Measurements from ENCODE around the gene STAMBPL1. TPM values are rescaled to one million over a fixed set of nuclear protein-coding genes. Genes with fewer than 3 reads are reported as not detected.

STAMBPL1 gene
- polyA plus RNA-seq, 1 of the 3 experiments (the other 2 are of a cell fraction), result 25.1 TPM

DNA sequence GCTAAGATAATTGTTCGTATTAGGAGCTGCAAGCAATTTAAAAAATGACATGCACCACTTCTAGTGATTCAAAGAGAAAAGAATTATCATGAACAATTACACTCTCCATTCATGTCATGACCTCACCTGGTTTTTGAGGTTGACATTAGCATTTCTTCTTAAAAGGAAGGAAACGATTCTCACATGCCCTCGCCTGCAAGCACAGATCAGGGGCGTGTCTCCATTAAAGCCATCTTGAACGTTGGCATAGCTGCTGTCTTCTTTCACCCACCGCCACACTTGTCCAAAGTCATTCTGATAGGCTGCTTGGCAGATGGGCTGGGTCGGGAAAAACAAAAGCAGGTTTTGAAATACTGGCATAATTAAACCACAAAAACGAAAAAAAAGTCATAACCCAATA, 48.3 kb upstream of the STAMBPL1 start:
- 78% methylated on average over 8 of the region's 8 CpGs for WGBS (ENCODE audit: low lambda C conversion rate)
- Histone ChIP-seq H4K20me1 (ENCODE audit: insufficient read depth) (no peaks in the 10 kb centered on the region), H3K9ac (no peak overlapping the region), H3F3A (replicated peaks; ENCODE audit: insufficient read depth) (no peaks in the 10 kb centered on the region), H3K27me3 (ENCODE audit: insufficient read depth) (no peaks in the 10 kb centered on the region), H3K4me1 (ENCODE audit: control insufficient read depth in 1 of 2, insufficient read depth in 2 of 2, low read depth in 1 of 2, low read length in 1 of 2) (peaks cover 0 to 2% of the 10 kb centered on the region in 2 experiments; a peak in 1 of 4 replicates), H3K9me3 (no peaks in the 10 kb centered on the region), H3K4me2 (no peak overlapping the region), H3K27ac (ENCODE audit: low read depth in 2 of 2, low read length in 1 of 2) (no peak overlapping the region), H3K9me2 (no peaks in the 10 kb centered on the region), H3K79me2 (ENCODE audit: insufficient read depth) (no peaks in the 10 kb centered on the region), H3K36me3 (replicated peaks in 1 of 2; ENCODE audit: control insufficient read depth in 1 of 2, insufficient read depth in 2 of 2, low read length in 1 of 2) (no peaks in the 10 kb centered on the region), H2AFZ (ENCODE audit: low read depth) (no peak overlapping the region), H3K4me3 (ENCODE audit: low read depth in 2 of 2, low read length in 1 of 2) (no peak overlapping the region)
- TF ChIP-seq FOXM1 (IDR thresholded peaks at IDR 0.05; ENCODE audit: low read depth) (no peak), GABPA (IDR thresholded peaks at IDR 0.05; ENCODE audit: low read depth) (no peak), POLR2AphosphoS5 (IDR thresholded peaks at IDR 0.05; ENCODE audit: low read depth, low read length) (no peak), ELF1 (IDR thresholded peaks at IDR 0.05) (no peak), SMC3 (IDR thresholded peaks at IDR 0.05; ENCODE audit: low read depth, low read length) (no peak), NRF1 (IDR thresholded peaks at IDR 0.05; ENCODE audit: low read depth, low read length) (no peak), GATA2 (CRISPR knock-in tag; IDR thresholded peaks at IDR 0.05) (no peak), TEAD4 (IDR thresholded peaks at IDR 0.05; ENCODE audit: borderline replicate concordance, insufficient read depth) (no peak), RCOR1 (IDR thresholded peaks at IDR 0.05; ENCODE audit: low read length) (no peak), MXI1 (IDR thresholded peaks at IDR 0.05; ENCODE audit: low read depth, low read length) (no peak), RXRA (IDR thresholded peaks at IDR 0.05; ENCODE audit: borderline replicate concordance, low read depth) (no peak), FOXJ3 (CRISPR knock-in tag; IDR thresholded peaks at IDR 0.05) (no peak)
- TF ChIP-seq, protein P1, sequence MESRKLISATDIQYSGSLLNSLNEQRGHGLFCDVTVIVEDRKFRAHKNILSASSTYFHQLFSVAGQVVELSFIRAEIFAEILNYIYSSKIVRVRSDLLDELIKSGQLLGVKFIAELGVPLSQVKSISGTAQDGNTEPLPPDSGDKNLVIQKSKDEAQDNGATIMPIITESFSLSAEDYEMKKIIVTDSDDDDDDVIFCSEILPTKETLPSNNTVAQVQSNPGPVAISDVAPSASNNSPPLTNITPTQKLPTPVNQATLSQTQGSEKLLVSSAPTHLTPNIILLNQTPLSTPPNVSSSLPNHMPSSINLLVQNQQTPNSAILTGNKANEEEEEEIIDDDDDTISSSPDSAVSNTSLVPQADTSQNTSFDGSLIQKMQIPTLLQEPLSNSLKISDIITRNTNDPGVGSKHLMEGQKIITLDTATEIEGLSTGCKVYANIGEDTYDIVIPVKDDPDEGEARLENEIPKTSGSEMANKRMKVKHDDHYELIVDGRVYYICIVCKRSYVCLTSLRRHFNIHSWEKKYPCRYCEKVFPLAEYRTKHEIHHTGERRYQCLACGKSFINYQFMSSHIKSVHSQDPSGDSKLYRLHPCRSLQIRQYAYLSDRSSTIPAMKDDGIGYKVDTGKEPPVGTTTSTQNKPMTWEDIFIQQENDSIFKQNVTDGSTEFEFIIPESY (IDR thresholded peaks at IDR 0.05; ENCODE audit: borderline replicate concordance, low read depth), result no peak
- CTCF ChIA-PET, result interaction anchor here (1.4 to 12.7 kb wide), 4 partner anchors 22 to 267 kb away, joined by 4 to 425 read pairs (median 6); no protein-coding TSS in a partner anchor
- DNase-seq, result no peak
- POLR2A ChIA-PET, result no interaction called here

DNA sequence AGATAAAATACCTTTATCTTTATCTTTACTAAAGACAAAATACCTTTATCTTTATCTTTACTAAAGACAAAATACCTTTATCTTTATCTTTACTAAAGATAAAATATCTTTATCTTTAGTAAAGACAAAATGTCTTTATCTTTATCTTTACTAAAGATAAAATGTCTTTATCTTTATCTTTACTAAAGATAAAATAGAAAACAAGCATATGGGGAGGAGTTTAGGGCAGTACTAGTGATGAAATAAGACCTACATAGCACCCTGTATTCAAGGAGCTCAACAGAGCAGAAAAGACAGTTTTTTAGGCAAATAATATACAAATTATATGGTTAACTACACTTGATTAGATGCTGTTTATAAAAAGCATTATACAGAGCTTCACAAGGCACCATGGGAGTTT, 47.7 kb upstream of the STAMBPL1 start:
- no peaks in the 10 kb centered on the region for H3K79me2 ChIP-seq (ENCODE audit: insufficient read depth)
- no peaks in the 10 kb centered on the region for H3K36me3 ChIP-seq (replicated peaks in 1 of 2; ENCODE audit: control insufficient read depth in 1 of 2, insufficient read depth in 2 of 2, low read length in 1 of 2)
- no peaks in the 10 kb centered on the region for H3F3A ChIP-seq (replicated peaks; ENCODE audit: insufficient read depth)
- H3K27ac ChIP-seq (ENCODE audit: low read depth in 2 of 2, low read length in 1 of 2), result no peak overlapping the region
- H3K4me3 ChIP-seq (ENCODE audit: low read depth in 2 of 2, low read length in 1 of 2), result no peak overlapping the region
- H3K9ac ChIP-seq, result no peak overlapping the region
- peaks cover 0 to 2% of the 10 kb centered on the region in 2 experiments; a peak in 1 of 4 replicates for H3K4me1 ChIP-seq (ENCODE audit: control insufficient read depth in 1 of 2, insufficient read depth in 2 of 2, low read depth in 1 of 2, low read length in 1 of 2)
- POLR2A ChIA-PET, result no interaction called here
- H3K9me2 ChIP-seq, result no peaks in the 10 kb centered on the region
- no peaks in the 10 kb centered on the region for H3K9me3 ChIP-seq
- H2AFZ ChIP-seq (ENCODE audit: low read depth), result no peak overlapping the region
- no peaks in the 10 kb centered on the region for H4K20me1 ChIP-seq (ENCODE audit: insufficient read depth)
- TF ChIP-seq EZH2phosphoT487 (IDR thresholded peaks at IDR 0.05; ENCODE audit: borderline replicate concordance, low read depth), result no peak
- TF ChIP-seq ELF1 (IDR thresholded peaks at IDR 0.05), result no peak
- no peak for TF ChIP-seq RAD21 (IDR thresholded peaks at IDR 0.05; ENCODE audit: low read length)
- no peak for TF ChIP-seq MEF2A (IDR thresholded peaks at IDR 0.05; ENCODE audit: borderline replicate concordance, low read depth)
- TF ChIP-seq FOSL2 (IDR thresholded peaks at IDR 0.05; ENCODE audit: borderline replicate concordance, low read depth), result no peak
- TF ChIP-seq GATA2 (CRISPR knock-in tag; IDR thresholded peaks at IDR 0.05), result no peak
- TF ChIP-seq, protein P2, sequence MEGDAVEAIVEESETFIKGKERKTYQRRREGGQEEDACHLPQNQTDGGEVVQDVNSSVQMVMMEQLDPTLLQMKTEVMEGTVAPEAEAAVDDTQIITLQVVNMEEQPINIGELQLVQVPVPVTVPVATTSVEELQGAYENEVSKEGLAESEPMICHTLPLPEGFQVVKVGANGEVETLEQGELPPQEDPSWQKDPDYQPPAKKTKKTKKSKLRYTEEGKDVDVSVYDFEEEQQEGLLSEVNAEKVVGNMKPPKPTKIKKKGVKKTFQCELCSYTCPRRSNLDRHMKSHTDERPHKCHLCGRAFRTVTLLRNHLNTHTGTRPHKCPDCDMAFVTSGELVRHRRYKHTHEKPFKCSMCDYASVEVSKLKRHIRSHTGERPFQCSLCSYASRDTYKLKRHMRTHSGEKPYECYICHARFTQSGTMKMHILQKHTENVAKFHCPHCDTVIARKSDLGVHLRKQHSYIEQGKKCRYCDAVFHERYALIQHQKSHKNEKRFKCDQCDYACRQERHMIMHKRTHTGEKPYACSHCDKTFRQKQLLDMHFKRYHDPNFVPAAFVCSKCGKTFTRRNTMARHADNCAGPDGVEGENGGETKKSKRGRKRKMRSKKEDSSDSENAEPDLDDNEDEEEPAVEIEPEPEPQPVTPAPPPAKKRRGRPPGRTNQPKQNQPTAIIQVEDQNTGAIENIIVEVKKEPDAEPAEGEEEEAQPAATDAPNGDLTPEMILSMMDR (IDR thresholded peaks at IDR 0.05), result no peak
- TF ChIP-seq CHD2 (IDR thresholded peaks at IDR 0.05; ENCODE audit: low read length, partially characterized antibody), result no peak
- TF ChIP-seq NFIC (IDR thresholded peaks at IDR 0.05; ENCODE audit: borderline replicate concordance), result no peak
- TF ChIP-seq USF1 (IDR thresholded peaks at IDR 0.05; ENCODE audit: borderline replicate concordance, low read depth), result no peak
- TF ChIP-seq POLR2AphosphoS5 (IDR thresholded peaks at IDR 0.05; ENCODE audit: low read depth, low read length), result no peak
- TF ChIP-seq USF2 (IDR thresholded peaks at IDR 0.05; ENCODE audit: borderline replicate concordance, low read depth, low read length), result no peak
- no peak for TF ChIP-seq RXRA (IDR thresholded peaks at IDR 0.05; ENCODE audit: borderline replicate concordance, low read depth)
- CTCF ChIA-PET, result interaction anchor here (1.4 to 12.7 kb wide), 3 partner anchors 22 to 155 kb away, joined by 4 to 425 read pairs (median 4); no protein-coding TSS in a partner anchor
- no peaks in the 10 kb centered on the region for H3K27me3 ChIP-seq (ENCODE audit: insufficient read depth)
- no peak overlapping the region for H3K4me2 ChIP-seq
- no peak for DNase-seq

Measured in SK-N-SH (cell line).